H9 (cell line): ENCODE data around the gene C3orf20. TPM values are rescaled to one million over a fixed set of nuclear protein-coding genes. Genes with fewer than 3 reads are reported as not detected.

Experiments
- DNase-seq: peaks from one replicate; pipeline ENCODE4 v3.0.0-alpha.2; 2017
- H2AFZ ChIP-seq: one replicate; pipeline ENCODE4 v1.6.1; 2013; ENCODE audit warnings: mild to moderate bottlenecking, low read length, control low read depth, moderate library complexity
- H2AK5ac ChIP-seq: 2 replicates; pipeline ENCODE4 v1.6.1; 2013; ENCODE audit warnings: low read length, control low read depth, mixed read lengths; ENCODE audit not compliant: insufficient read length
- H2BK120ac ChIP-seq: one replicate; pipeline ENCODE4 v1.6.1; 2013; ENCODE audit warnings: low read depth, mild to moderate bottlenecking, low read length, control low read depth, inconsistent platforms; ENCODE audit not compliant: poor library complexity, severe bottlenecking
- H2BK12ac ChIP-seq: 2 replicates; pipeline ENCODE4 v1.6.1; 2013; ENCODE audit warnings: low read length, control low read depth, mixed read lengths, low read depth; ENCODE audit not compliant: insufficient read length
- H2BK15ac ChIP-seq: 2 replicates; pipeline ENCODE4 v1.6.1; 2013; ENCODE audit warnings: low read depth, low read length, control low read depth
- H2BK20ac ChIP-seq: one replicate; pipeline ENCODE4 v1.6.1; 2013; ENCODE audit warnings: low read depth, mild to moderate bottlenecking, low read length, control low read depth, inconsistent platforms; ENCODE audit not compliant: poor library complexity, severe bottlenecking
- H2BK5ac ChIP-seq: 2 replicates; pipeline ENCODE4 v1.6.1; 2013; ENCODE audit warnings: low read length, control low read depth, mixed read lengths; ENCODE audit not compliant: insufficient read length
- H3K14ac ChIP-seq: 2 replicates; pipeline ENCODE4 v1.6.1; 2013; ENCODE audit warnings: low read length, control low read depth; ENCODE audit not compliant: insufficient read depth
- H3K18ac ChIP-seq: 2 replicates; pipeline ENCODE4 v1.6.1; 2013; ENCODE audit warnings: low read depth, mild to moderate bottlenecking, mixed read lengths, low read length, control low read depth; ENCODE audit not compliant: insufficient read length
- H3K23ac ChIP-seq: 2 replicates; pipeline ENCODE4 v1.6.1; 2013; ENCODE audit warnings: low read length, control low read depth, mixed read lengths, low read depth; ENCODE audit not compliant: insufficient read length
- H3K23me2 ChIP-seq: 2 replicates; pipeline ENCODE4 v1.6.1; 2013; ENCODE audit warnings: low read depth, mild to moderate bottlenecking, mixed read lengths, low read length, control low read depth; ENCODE audit not compliant: insufficient read length, poor library complexity, severe bottlenecking
- H3K27ac ChIP-seq: 2 replicates; pipeline ENCODE4 v1.5.1; 2013; ENCODE audit warnings: low read length, control low read depth, mixed read lengths, low read depth; ENCODE audit not compliant: insufficient read length
- H3K27me3 ChIP-seq: 2 replicates; pipeline ENCODE4 v1.6.1; 2013; ENCODE audit warnings: low read length, control low read depth, inconsistent platforms; ENCODE audit not compliant: insufficient read depth
- H3K4ac ChIP-seq: 2 replicates; pipeline ENCODE4 v1.6.1; 2013; ENCODE audit warnings: low read depth, mild to moderate bottlenecking, control low read depth, inconsistent platforms, low read length, moderate library complexity
- H3K4me1 ChIP-seq: 2 replicates; pipeline ENCODE4 v1.6.1; 2013; ENCODE audit warnings: low read length, control low read depth, inconsistent platforms; ENCODE audit not compliant: insufficient read depth
- H3K4me2 ChIP-seq: 2 replicates; pipeline ENCODE4 v1.6.1; 2013; ENCODE audit warnings: low read length, control low read depth, mixed read lengths; ENCODE audit not compliant: insufficient read length, insufficient read depth
- H3K56ac ChIP-seq: 2 replicates; pipeline ENCODE4 v1.6.1; 2013; ENCODE audit warnings: low read depth, mild to moderate bottlenecking, mixed read lengths, low read length, control low read depth; ENCODE audit not compliant: insufficient read length
- H3K79me1 ChIP-seq: 2 replicates; pipeline ENCODE4 v1.6.1; 2013; ENCODE audit warnings: low read depth, mild to moderate bottlenecking, moderate library complexity, low read length, control low read depth, inconsistent platforms; ENCODE audit not compliant: insufficient read depth, poor library complexity, severe bottlenecking
- H3K79me2 ChIP-seq: 2 replicates; pipeline ENCODE4 v1.6.1; 2013; ENCODE audit warnings: low read length, control low read depth, inconsistent platforms; ENCODE audit not compliant: insufficient read depth
- H3K9ac ChIP-seq: 2 replicates; pipeline ENCODE4 v1.6.1; 2013; ENCODE audit warnings: low read length, control low read depth, mixed read lengths; ENCODE audit not compliant: insufficient read length; ENCODE audit errors: extremely low read depth
- H3K9me3 ChIP-seq: one replicate; pipeline ENCODE4 v1.6.1; 2013; ENCODE audit warnings: low read depth, low read length, inconsistent platforms; ENCODE audit not compliant: control insufficient read depth
- H3T11ph ChIP-seq: one replicate; pipeline ENCODE4 v1.6.1; 2013; ENCODE audit warnings: mild to moderate bottlenecking, low read length, control low read depth, inconsistent platforms
- H4K20me1 ChIP-seq: one replicate; pipeline ENCODE4 v1.6.1; 2013; ENCODE audit not compliant: control insufficient read depth, insufficient read length, insufficient read depth
- H4K5ac ChIP-seq: 2 replicates; pipeline ENCODE4 v1.6.1; 2013; ENCODE audit warnings: low read depth, mild to moderate bottlenecking, mixed read lengths, low read length, control low read depth; ENCODE audit not compliant: insufficient read length
- H4K8ac ChIP-seq: replicated peaks from 2 replicates; pipeline ENCODE4 v1.6.1; 2013; ENCODE audit warnings: low read length, control low read depth, mixed read lengths, low read depth; ENCODE audit not compliant: insufficient read length
- H4K91ac ChIP-seq: 2 replicates; pipeline ENCODE4 v1.6.1; 2013; ENCODE audit warnings: low read depth, mild to moderate bottlenecking, moderate library complexity, mixed read lengths, low read length, control low read depth; ENCODE audit not compliant: insufficient read length
- H3K27ac Mint-ChIP-seq, 3 experiments: 2 replicates in 2 of 3; 3 replicates in 1 of 3; pipeline ENCODE4 v1.8.0; 2020 to 2021; ENCODE audit warnings: mixed read lengths in 3 of 3, mild to moderate bottlenecking in 1 of 3, moderate library complexity in 1 of 3
- H3K27me3 Mint-ChIP-seq: 2 replicates; pipeline ENCODE4 v1.8.0; 2021; ENCODE audit warnings: low read depth, mild to moderate bottlenecking, moderate library complexity, mixed read lengths
- H3K36me3 Mint-ChIP-seq, 3 experiments: 2 replicates in 2 of 3; 3 replicates in 1 of 3; pipeline ENCODE4 v1.8.0; 2020 to 2021; ENCODE audit warnings: low read depth in 3 of 3, mixed read lengths in 3 of 3; ENCODE audit not compliant: insufficient read depth in 1 of 3
- H3K4me1 Mint-ChIP-seq, 2 experiments: 2 replicates each; pipeline ENCODE4 v1.8.0; 2020; ENCODE audit warnings: mixed read lengths in 2 of 2
- H3K4me3 Mint-ChIP-seq, 2 experiments: 2 replicates in 1 of 2; 3 replicates in 1 of 2; pipeline ENCODE4 v1.8.0; 2020 to 2021; ENCODE audit warnings: mild to moderate bottlenecking in 2 of 2, mixed read lengths in 2 of 2, moderate library complexity in 1 of 2
- H3K9me3 Mint-ChIP-seq, 2 experiments: 2 replicates in 1 of 2; 3 replicates in 1 of 2; pipeline ENCODE4 v1.8.0; 2020; ENCODE audit warnings: mild to moderate bottlenecking in 2 of 2, mixed read lengths in 2 of 2, moderate library complexity in 1 of 2
- CTCF ChIP-seq: fragments of 200-600 bp; sonication (generic); conservative IDR thresholded peaks from 3 replicates; pipeline ENCODE4 v1.8.0; 2021; ENCODE audit warnings: antibody characterized with exemption, mild to moderate bottlenecking
- WGBS: extraction: QIAGEN DNeasy Blood & Tissue Kit; methylation state at CpG from one replicate; pipeline ENCODE4 v1.1.7; 2013; ENCODE audit warnings: missing lambda C conversion rate, low lambda C conversion rate, mixed read lengths; ENCODE audit not compliant: insufficient read length; ENCODE audit errors: extremely low coverage; 5-methylcytosine and 5-hydroxymethylcytosine counted together
- total RNA-seq: library from RNA; stranded (reverse); gene quantifications from 2 replicates; pipeline ENCODE4 v1.2.1, GENCODE V29; 2021

Gene C3orf20
- total RNA-seq, 1 experiment from 2014 or later: not detected

- H3K27ac ChIP-seq: no peak overlapping the region
- WGBS: no CpG with 5 or more reads among the region's 20 CpGs
- peaks cover 22% of the 10 kb centered on the region for H3K27me3 Mint-ChIP-seq
- H3K56ac ChIP-seq: no peak overlapping the region
- no peak overlapping the region for H3K9ac ChIP-seq
- H3K4me1 ChIP-seq: no peaks in the 10 kb centered on the region; the same call in 1 of the 2 replicates
- H3K27me3 ChIP-seq: no peaks in the 10 kb centered on the region
- H3K4me1 Mint-ChIP-seq: peaks cover 15 to 24% of the 10 kb centered on the region in 2 experiments
- no peak overlapping the region; a peak in 2 of 7 replicates for H3K27ac Mint-ChIP-seq
- no peak overlapping the region for H2BK12ac ChIP-seq
- no peak overlapping the region for H4K91ac ChIP-seq
- no peaks in the 10 kb centered on the region for H3K79me2 ChIP-seq
- no peak overlapping the region for H2AK5ac ChIP-seq
- no peak overlapping the region for H4K5ac ChIP-seq
- H4K8ac ChIP-seq: no peak overlapping the region
- H4K20me1 ChIP-seq: no peaks in the 10 kb centered on the region
- H3K9me3 Mint-ChIP-seq: no peaks in the 10 kb centered on the region
- no peak for TF ChIP-seq CTCF
- H2BK20ac ChIP-seq: no peak overlapping the region
- H3K79me1 ChIP-seq: no peaks in the 10 kb centered on the region
- no peak overlapping the region for H2BK120ac ChIP-seq
- H3K23me2 ChIP-seq: no peaks in the 10 kb centered on the region
- H3K4me3 Mint-ChIP-seq: no peak overlapping the region
- no peak overlapping the region for H3K23ac ChIP-seq
- H3K18ac ChIP-seq: no peak overlapping the region
- no peak overlapping the region for H3T11ph ChIP-seq
- H2BK5ac ChIP-seq: no peak overlapping the region
- no peak overlapping the region for H2AFZ ChIP-seq
- no peak overlapping the region for H2BK15ac ChIP-seq
- no peaks in the 10 kb centered on the region; a peak in 1 of 7 replicates for H3K36me3 Mint-ChIP-seq
- H3K4ac ChIP-seq: no peak overlapping the region
- H3K4me2 ChIP-seq: no peak overlapping the region
- no peak for DNase-seq
- H3K9me3 ChIP-seq: no peaks in the 10 kb centered on the region
- no peak overlapping the region for H3K14ac ChIP-seq
Observed at GRCh38 chr3:14785207-14786155, 110.5 kb downstream of the C3orf20 start.
